Fibroblast of pulmonary artery (primary cell): ENCODE measurements around the gene LGR4.

Experiments
- DNase-seq: peaks from one replicate; pipeline ENCODE4 v3.0.0-alpha.2; 2010; ENCODE audit warnings: low read depth
- H3K4me3 ChIP-seq: replicated peaks from 2 replicates; pipeline ENCODE4 v1.5.1; 2011; ENCODE audit warnings: low read depth, mild to moderate bottlenecking, control low read depth, low read length, moderate library complexity
- CTCF ChIP-seq: IDR thresholded peaks from 2 replicates; pipeline ENCODE4 v1.5.1; 2011; ENCODE audit warnings: mild to moderate bottlenecking, control low read depth, low read length, inconsistent platforms; ENCODE audit errors: missing control alignments

LGR4 gene

GRCh38 chr11:27319072-27319471 lies 153.5 kb downstream of the LGR4 start:
- DNase-seq, result no peak
- no peak for TF ChIP-seq CTCF
- H3K4me3 ChIP-seq, result no peak overlapping the region

- H3K4me3 ChIP-seq, result no peak overlapping the region
- DNase-seq, result peak; percentile 39
- no peak for TF ChIP-seq CTCF
Observed at GRCh38 chr11:27317751-27318150, 154.8 kb downstream of the LGR4 start.
